Nephron progenitor cell (in vitro differentiated cells): ENCODE measurements around the gene ZNF578.
"Not testable (repeated sequence)": the region's sequence is repeated elsewhere in the genome, so short reads cannot be mapped to it uniquely, and the experiment has no call there.

ENCODE experiments used
- DNase-seq: peaks from one replicate; pipeline ENCODE4 v3.0.0; 2021
- H3K27ac Mint-ChIP-seq: 2 replicates; pipeline ENCODE4 v1.8.0; 2021; ENCODE audit warnings: mild to moderate bottlenecking, moderate library complexity, mixed read lengths
- H3K27me3 Mint-ChIP-seq: 2 replicates; pipeline ENCODE4 v1.8.0; 2021; ENCODE audit warnings: mild to moderate bottlenecking, low read depth, mixed read lengths; ENCODE audit not compliant: poor library complexity
- H3K36me3 Mint-ChIP-seq: 2 replicates; pipeline ENCODE4 v1.8.0; 2021; ENCODE audit warnings: low read depth, mixed read lengths
- H3K4me1 Mint-ChIP-seq: 2 replicates; pipeline ENCODE4 v1.8.0; 2021; ENCODE audit warnings: mixed read lengths
- H3K4me3 Mint-ChIP-seq: 2 replicates; pipeline ENCODE4 v1.8.0; 2021; ENCODE audit warnings: mild to moderate bottlenecking, moderate library complexity, mixed read lengths
- H3K9me3 Mint-ChIP-seq: 2 replicates; pipeline ENCODE4 v1.8.0; 2021; ENCODE audit warnings: mild to moderate bottlenecking, moderate library complexity, mixed read lengths
- TF ChIP-seq, protein P1 (sequence below): fragments of 200-600 bp; sonication (generic); IDR thresholded peaks from 2 replicates; pipeline ENCODE4 v1.5.0; 2021; ENCODE audit warnings: antibody characterized with exemption

Gene ZNF578

DNA sequence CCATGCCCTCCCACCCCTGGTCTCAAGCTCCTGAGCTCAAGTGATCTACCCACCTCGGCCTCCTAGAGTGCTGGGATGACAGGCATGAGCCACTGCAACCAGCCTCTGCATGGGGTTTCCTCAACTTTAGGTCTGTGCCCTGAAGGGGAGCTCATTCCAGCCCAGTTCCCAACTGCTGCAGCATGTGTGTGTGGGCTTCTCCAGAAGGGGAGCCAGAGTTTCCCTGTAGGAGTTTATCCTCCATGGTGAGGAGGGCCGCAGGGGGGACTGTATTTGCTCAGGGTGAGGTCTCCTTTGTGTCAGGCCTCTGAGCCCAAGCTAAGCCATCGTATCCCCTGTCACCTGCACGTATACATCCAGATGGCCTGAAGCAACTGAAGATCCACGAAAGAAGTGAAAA is 62.8 kb downstream of the ZNF578 start:
- no peak overlapping the region for H3K27ac Mint-ChIP-seq
- peaks cover 19% of the 10 kb centered on the region for H3K36me3 Mint-ChIP-seq
- H3K4me1 Mint-ChIP-seq = peaks cover 17% of the 10 kb centered on the region
- no peak for DNase-seq
- TF ChIP-seq, protein P1, sequence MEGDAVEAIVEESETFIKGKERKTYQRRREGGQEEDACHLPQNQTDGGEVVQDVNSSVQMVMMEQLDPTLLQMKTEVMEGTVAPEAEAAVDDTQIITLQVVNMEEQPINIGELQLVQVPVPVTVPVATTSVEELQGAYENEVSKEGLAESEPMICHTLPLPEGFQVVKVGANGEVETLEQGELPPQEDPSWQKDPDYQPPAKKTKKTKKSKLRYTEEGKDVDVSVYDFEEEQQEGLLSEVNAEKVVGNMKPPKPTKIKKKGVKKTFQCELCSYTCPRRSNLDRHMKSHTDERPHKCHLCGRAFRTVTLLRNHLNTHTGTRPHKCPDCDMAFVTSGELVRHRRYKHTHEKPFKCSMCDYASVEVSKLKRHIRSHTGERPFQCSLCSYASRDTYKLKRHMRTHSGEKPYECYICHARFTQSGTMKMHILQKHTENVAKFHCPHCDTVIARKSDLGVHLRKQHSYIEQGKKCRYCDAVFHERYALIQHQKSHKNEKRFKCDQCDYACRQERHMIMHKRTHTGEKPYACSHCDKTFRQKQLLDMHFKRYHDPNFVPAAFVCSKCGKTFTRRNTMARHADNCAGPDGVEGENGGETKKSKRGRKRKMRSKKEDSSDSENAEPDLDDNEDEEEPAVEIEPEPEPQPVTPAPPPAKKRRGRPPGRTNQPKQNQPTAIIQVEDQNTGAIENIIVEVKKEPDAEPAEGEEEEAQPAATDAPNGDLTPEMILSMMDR = no peak
- peaks cover 11% of the 10 kb centered on the region for H3K27me3 Mint-ChIP-seq
- H3K4me3 Mint-ChIP-seq = no peak overlapping the region
- H3K9me3 Mint-ChIP-seq = peaks cover 51% of the 10 kb centered on the region

DNA sequence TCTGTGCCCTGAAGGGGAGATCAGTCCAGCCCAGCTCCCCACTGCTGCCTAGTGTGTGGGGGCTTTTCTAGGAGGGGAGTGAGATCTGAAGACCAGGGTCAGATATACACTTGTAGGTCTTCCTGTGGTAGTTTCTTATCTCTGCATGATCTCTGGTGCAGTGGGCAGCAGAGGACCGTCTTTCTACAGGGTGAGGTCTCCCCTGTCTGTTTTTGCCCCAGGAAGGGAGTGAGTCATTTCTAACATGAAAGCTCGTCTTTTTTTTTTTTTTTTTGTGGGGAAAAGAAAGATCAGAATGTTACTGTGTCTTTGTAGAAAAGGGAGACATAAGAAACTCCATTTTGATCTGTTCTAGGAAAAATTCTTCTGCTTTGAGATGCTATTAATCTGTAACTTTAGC is 65.3 kb downstream of the ZNF578 start:
- no peak for DNase-seq
- no peak overlapping the region for H3K4me3 Mint-ChIP-seq
- H3K27ac Mint-ChIP-seq = no peak overlapping the region
- peaks cover 6% of the 10 kb centered on the region for H3K36me3 Mint-ChIP-seq
- H3K4me1 Mint-ChIP-seq = peaks cover 18% of the 10 kb centered on the region
- H3K9me3 Mint-ChIP-seq = peaks cover 44% of the 10 kb centered on the region
- peaks cover 11% of the 10 kb centered on the region for H3K27me3 Mint-ChIP-seq
- TF ChIP-seq, protein P1 = no peak

DNA sequence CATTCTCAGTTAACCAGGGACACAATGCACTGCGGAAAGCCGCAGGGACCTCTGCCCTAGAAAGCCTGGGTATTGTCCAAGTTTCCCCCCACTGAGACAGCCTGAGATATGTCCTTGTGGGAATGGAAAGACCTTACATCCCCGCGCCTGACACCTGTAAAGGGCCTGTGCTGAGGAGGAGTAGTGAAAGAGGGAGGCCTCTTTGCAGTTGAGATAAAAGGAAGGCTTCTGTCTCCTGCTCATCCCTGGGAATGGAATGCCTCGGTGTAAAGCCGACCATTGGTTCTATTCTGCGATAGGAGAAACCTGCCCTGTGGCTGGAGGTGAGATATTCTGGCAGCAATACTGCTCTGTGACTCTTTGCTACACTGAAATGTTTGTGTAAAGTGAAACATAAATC is 65.8 kb downstream of the ZNF578 start:
- not testable (repeated sequence) for DNase-seq, H3K36me3 Mint-ChIP-seq, H3K27ac Mint-ChIP-seq, H3K4me3 Mint-ChIP-seq
- H3K9me3 Mint-ChIP-seq = peaks cover 43% of the 10 kb centered on the region
- H3K27me3 Mint-ChIP-seq = peaks cover 11% of the 10 kb centered on the region
- peaks cover 18% of the 10 kb centered on the region for H3K4me1 Mint-ChIP-seq

DNA sequence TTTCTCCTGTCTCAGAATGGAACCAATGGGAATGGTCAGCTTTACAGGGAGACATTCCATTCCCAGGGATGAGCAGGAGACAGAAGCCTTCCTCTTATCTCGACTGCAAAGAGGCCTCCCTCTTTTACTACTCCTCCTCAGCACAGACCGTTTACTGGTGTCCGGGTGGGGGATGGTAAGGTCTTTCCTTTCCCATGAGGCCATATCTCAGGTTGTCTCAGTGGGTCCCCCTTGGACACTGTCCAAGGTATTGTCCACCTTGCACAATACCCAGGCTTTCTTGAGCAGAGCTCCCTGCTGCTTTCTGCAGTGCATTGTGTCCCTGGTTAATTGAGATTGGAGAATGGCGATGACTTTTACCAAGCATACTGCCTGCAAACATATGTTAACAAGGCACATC is 66.7 kb downstream of the ZNF578 start:
- Mint-ChIP-seq H3K36me3 (no peaks in the 10 kb centered on the region), H3K9me3 (peaks cover 39% of the 10 kb centered on the region), H3K4me3 (no peak overlapping the region), H3K4me1 (peaks cover 18% of the 10 kb centered on the region), H3K27me3 (peaks cover 13% of the 10 kb centered on the region), H3K27ac (peak overlapping the region; percentile 88)
- no peak for DNase-seq
- TF ChIP-seq, protein P1 = no peak

DNA sequence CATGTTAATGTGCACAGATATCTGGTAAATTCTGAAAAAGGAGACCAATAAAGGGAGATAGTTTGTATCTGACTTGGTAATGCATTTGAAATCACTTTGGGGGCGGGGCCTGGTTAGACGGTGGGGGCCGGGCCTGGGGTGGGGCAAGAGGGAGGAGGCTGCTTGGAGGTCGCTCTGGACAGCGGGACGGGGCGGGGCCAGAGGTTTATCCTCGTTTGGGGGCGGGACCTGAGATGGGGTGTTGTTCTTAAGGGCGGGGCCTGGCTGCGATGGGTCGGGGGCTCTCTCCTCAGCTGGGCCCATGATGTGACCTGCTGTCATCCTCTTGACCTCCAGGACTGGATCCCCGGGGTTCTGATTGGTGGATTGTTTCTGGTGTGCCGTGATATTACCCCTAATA is 69.2 kb downstream of the ZNF578 start:
- H3K4me1 Mint-ChIP-seq = peaks cover 22% of the 10 kb centered on the region
- no peaks in the 10 kb centered on the region for H3K36me3 Mint-ChIP-seq
- TF ChIP-seq, protein P1 = no peak
- no peak overlapping the region for H3K27ac Mint-ChIP-seq
- H3K9me3 Mint-ChIP-seq = peaks cover 35% of the 10 kb centered on the region
- DNase-seq = no peak
- no peak overlapping the region for H3K4me3 Mint-ChIP-seq
- H3K27me3 Mint-ChIP-seq = peaks cover 7% of the 10 kb centered on the region

DNA sequence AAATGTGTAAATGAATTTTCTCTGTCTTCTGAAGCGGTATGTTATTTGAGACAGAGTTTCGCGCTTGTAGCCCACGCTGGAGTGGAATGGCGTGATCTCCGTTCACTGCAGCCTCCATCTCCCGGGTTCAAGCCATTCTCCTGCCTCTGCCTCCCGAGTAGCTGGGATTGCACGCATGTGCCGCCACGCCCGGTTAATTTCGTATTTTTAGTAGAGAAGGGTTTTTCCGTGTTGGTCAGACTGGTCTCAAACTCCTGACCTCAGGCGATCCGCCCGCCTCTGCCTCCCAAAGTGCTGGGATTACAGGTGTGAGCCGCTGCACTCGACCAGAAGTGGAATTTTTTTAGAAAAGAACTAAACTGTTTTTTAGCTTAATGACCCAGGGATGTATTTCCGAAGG is 70.7 kb downstream of the ZNF578 start:
- TF ChIP-seq, protein P1 = no peak
- peaks cover 2% of the 10 kb centered on the region for H3K27me3 Mint-ChIP-seq
- peaks cover 35% of the 10 kb centered on the region for H3K9me3 Mint-ChIP-seq
- H3K4me1 Mint-ChIP-seq = peaks cover 33% of the 10 kb centered on the region
- no peaks in the 10 kb centered on the region for H3K36me3 Mint-ChIP-seq
- no peak overlapping the region for H3K4me3 Mint-ChIP-seq
- no peak overlapping the region for H3K27ac Mint-ChIP-seq
- DNase-seq = no peak
